Thyroid gland (tissue), 4 donors: Measurements from ENCODE around the gene PLEKHM1. TPM values are rescaled to one million over a fixed set of nuclear protein-coding genes. Genes with fewer than 3 reads are reported as not detected.
A peak's percentile ranks its signal among the peaks of the same experiment; 100 is the strongest.

ENCODE experiments used
- DNase-seq, 2 donors: peaks; one replicate each; pipeline ENCODE4 v3.0.0-alpha.2; 2019
- H3K27ac ChIP-seq, 3 donors: fragments of 200-600 bp; sonication (generic); 1 replicate in 2 of 3; 2 replicates in 1 of 3; pipeline ENCODE4 v1.5.1; 2016 to 2019; ENCODE audit warnings: mild to moderate bottlenecking in 1 of 3, moderate library complexity in 1 of 3
- H3K27me3 ChIP-seq: fragments of 200-600 bp; sonication (generic); one replicate; pipeline ENCODE4 v1.5.1; 2019
- H3K36me3 ChIP-seq, 2 donors: fragments of 200-600 bp; sonication (generic); one replicate each; pipeline ENCODE4 v1.5.1; 2016 to 2019
- H3K4me1 ChIP-seq, 2 donors: fragments of 200-600 bp; sonication (generic); one replicate each; pipeline ENCODE4 v1.5.1; 2017 to 2019
- H3K4me3 ChIP-seq, 3 donors: fragments of 200-600 bp; sonication (generic); replicated peaks in 1 of 3; 1 replicate in 2 of 3; 2 replicates in 1 of 3; pipeline ENCODE4 v1.5.1; 2016; ENCODE audit warnings: mild to moderate bottlenecking in 1 of 3
- H3K9me3 ChIP-seq: fragments of 200-600 bp; sonication (generic); one replicate; pipeline ENCODE4 v1.5.1; 2017
- CTCF ChIP-seq, 6 experiments: fragments of 200-600 bp in 3 of 6; fragments of 450-650 bp in 3 of 6; sonication (generic) in 3 of 6; IDR thresholded peaks; one replicate each; pipeline ENCODE4 v1.5.1; 2016 to 2019; ENCODE audit warnings: antibody characterized with exemption in 6 of 6, mild to moderate bottlenecking in 2 of 6, inconsistent platforms in 1 of 6, moderate library complexity in 1 of 6
- POLR2A ChIP-seq, 2 donors: fragments of 450-650 bp; IDR thresholded peaks; one replicate each; pipeline ENCODE4 v1.6.1; 2017; ENCODE audit warnings: antibody characterized with exemption in 2 of 2, mild to moderate bottlenecking in 2 of 2, moderate library complexity in 1 of 2
- WGBS, 2 donors: methylation state at CpG; one replicate each; pipeline ENCODE4 v1.1.5; 2017; 5-methylcytosine and 5-hydroxymethylcytosine counted together
- intact Hi-C: fragments of 100-400 bp; cut with DNase I; formaldehyde crosslinking; loops from one replicate; pipeline ENCODE4 v1.15.1; 2023
- total RNA-seq, 4 donors: library from RNA; depleted of rRNA; stranded (reverse); fragments of >200 nt; gene quantifications; one replicate each; pipeline ENCODE4 v1.2.3, GENCODE V29; 2016

PLEKHM1 gene
- total RNA-seq, 4 donors from 2014 or later, result 47.9 to 114 (median 95.1) TPM

GRCh38 chr17:45414990-45415881, 75.3 kb downstream of the PLEKHM1 start:
- 55 to 65% methylated on average over 10 of the region's 10 CpGs for WGBS, 2 donors
- intact Hi-C loops, result no loop called here
- Histone ChIP-seq H3K9me3 (no peaks in the 10 kb centered on the region), H3K4me3 (no peak overlapping the region), H3K36me3 (no peaks in the 10 kb centered on the region), H3K27me3 (no peaks in the 10 kb centered on the region), H3K27ac (no peak overlapping the region), H3K4me1 (peaks cover 9 to 40% of the 10 kb centered on the region in 2 donors)
- TF ChIP-seq CTCF (IDR thresholded peaks at IDR 0.05), result no peak
- no peak for TF ChIP-seq POLR2A (IDR thresholded peaks at IDR 0.05)
- peak; percentile 74 to 80 for DNase-seq

- H3K27ac ChIP-seq, result no peak overlapping the region
- H3K9me3 ChIP-seq, result no peaks in the 10 kb centered on the region
- no peaks in the 10 kb centered on the region for H3K27me3 ChIP-seq
- no peak for DNase-seq
- no peaks in the 10 kb centered on the region for H3K36me3 ChIP-seq
- WGBS, 2 donors, result 89 to 93% methylated on average over 5 to 9 of the region's 9 CpGs
- no peak overlapping the region for H3K4me3 ChIP-seq
- peaks cover 20 to 52% of the 10 kb centered on the region in 2 donors for H3K4me1 ChIP-seq
- intact Hi-C loops, result no loop called here
- no peak for TF ChIP-seq CTCF (IDR thresholded peaks at IDR 0.05)
Observed at GRCh38 chr17:45413498-45413923, 77.0 kb downstream of the PLEKHM1 start.

GRCh38 chr17:45411348-45412105, 79.0 kb downstream of the PLEKHM1 start:
- Histone ChIP-seq H3K36me3 (no peaks in the 10 kb centered on the region), H3K4me3 (no peak overlapping the region), H3K27me3 (no peaks in the 10 kb centered on the region), H3K27ac (no peak overlapping the region), H3K9me3 (no peaks in the 10 kb centered on the region), H3K4me1 (peaks cover 32 to 69% of the 10 kb centered on the region in 2 donors)
- no peak for TF ChIP-seq CTCF (IDR thresholded peaks at IDR 0.05)
- no peak for TF ChIP-seq POLR2A (IDR thresholded peaks at IDR 0.05)
- WGBS, 2 donors, result 87 to 91% methylated on average over 5 of the region's 5 CpGs
- no peak for DNase-seq
- intact Hi-C loops, result no loop called here

GRCh38 chr17:45410144-45411091, 80.1 kb downstream of the PLEKHM1 start:
- Histone ChIP-seq H3K27me3 (no peaks in the 10 kb centered on the region), H3K4me1 (peaks cover 34 to 70% of the 10 kb centered on the region in 2 donors), H3K4me3 (peak overlapping the region in 1 of 3 donors; percentile 17), H3K36me3 (no peaks in the 10 kb centered on the region), H3K9me3 (no peaks in the 10 kb centered on the region), H3K27ac (peak overlapping the region in 2 of 3 donors; percentile 58 to 63)
- TF ChIP-seq CTCF (IDR thresholded peaks at IDR 0.05) (no peak), POLR2A (IDR thresholded peaks at IDR 0.05) (no peak)
- intact Hi-C loops, result no loop called here
- WGBS, 2 donors, result 43 to 52% methylated on average over 16 to 23 of the region's 24 CpGs
- peak; percentile 51 to 53 for DNase-seq
